Stomach (tissue), 4 donors: ENCODE measurements around the gene ADM2.

Source experiments
- CTCF ChIP-seq, 7 experiments: fragments of 450-650 bp in 4 of 7; fragments of 200-600 bp in 3 of 7; sonication (generic) in 3 of 7; IDR thresholded peaks; one replicate each; pipeline ENCODE4 v1.5.1; 2016 to 2019; ENCODE audit warnings: antibody characterized with exemption in 7 of 7, control low read depth in 2 of 7, mild to moderate bottlenecking in 1 of 7
- EP300 ChIP-seq: sonication (generic); formaldehyde crosslinking; IDR thresholded peaks from one replicate; pipeline ENCODE4 v1.6.1; 2017; ENCODE audit warnings: antibody characterized with exemption
- POLR2A ChIP-seq, 4 donors: fragments of 450-650 bp; IDR thresholded peaks; one replicate each; pipeline ENCODE4 v1.6.1; 2016; ENCODE audit warnings: antibody characterized with exemption in 4 of 4, control low read depth in 2 of 4, mild to moderate bottlenecking in 1 of 4, moderate library complexity in 1 of 4

GRCh38 chr22:50443801-50444625 lies 37.3 kb upstream of the ADM2 start:
- no peak for TF ChIP-seq CTCF (IDR thresholded peaks at IDR 0.05)
- no peak for TF ChIP-seq EP300
- TF ChIP-seq POLR2A (IDR thresholded peaks at IDR 0.05) = no peak
